LNCaP clone FGC (cell line): ENCODE data around the gene TMF1.
A peak's percentile ranks its signal among the peaks of the same experiment; 100 is the strongest.

Experiments used
- DNase-seq: peaks from one replicate; pipeline ENCODE4 v3.0.0-alpha.2; 2011; ENCODE audit warnings: low read depth
- H3K4me3 ChIP-seq: 2 replicates; pipeline ENCODE4 v1.5.1; 2011; ENCODE audit warnings: mild to moderate bottlenecking, low read depth, low read length, control low read depth
- TF ChIP-seq, protein P1 (sequence below): IDR thresholded peaks from 2 replicates; pipeline ENCODE4 v1.5.1; 2012; ENCODE audit warnings: mild to moderate bottlenecking; ENCODE audit not compliant: control insufficient read depth, insufficient read depth; ENCODE audit errors: extremely low read depth

TMF1 gene

DNA sequence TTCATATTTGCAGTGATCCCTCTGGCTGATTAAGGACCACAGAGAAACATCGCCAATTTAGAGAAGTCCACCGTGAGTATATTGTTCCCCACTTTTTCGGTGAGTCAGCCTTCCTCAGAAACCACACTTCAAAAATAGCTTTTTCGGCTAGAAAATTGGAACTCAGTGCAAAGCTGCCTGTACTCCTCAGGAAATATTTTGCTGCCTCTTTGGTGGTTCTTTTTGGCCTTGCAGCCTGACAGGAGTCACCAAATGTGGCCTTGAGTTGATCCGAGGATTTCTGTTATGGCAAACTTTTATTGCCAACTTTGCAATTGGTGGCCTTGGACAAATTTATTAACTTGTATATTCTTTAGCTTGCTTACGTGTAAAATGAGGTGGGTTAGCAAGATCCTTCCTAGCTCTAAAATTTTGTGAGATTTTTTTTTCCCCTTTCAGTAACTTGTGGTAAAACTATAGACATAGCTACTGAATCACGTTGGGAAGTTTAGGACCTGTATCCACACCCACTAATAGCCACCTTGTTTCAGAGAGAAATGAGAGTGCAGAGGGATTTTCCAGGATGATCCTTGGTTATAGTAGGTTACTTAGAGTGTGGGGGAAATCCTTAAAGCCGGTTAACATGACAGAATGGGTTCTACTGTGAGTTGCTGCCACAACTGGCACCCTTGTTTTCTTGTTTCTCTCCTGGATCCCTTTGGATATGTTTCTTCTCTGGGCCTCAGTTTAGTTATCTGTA is 42.5 kb upstream of the TMF1 start:
- no peak for DNase-seq
- no peak overlapping the region for H3K4me3 ChIP-seq
- TF ChIP-seq, protein P1, sequence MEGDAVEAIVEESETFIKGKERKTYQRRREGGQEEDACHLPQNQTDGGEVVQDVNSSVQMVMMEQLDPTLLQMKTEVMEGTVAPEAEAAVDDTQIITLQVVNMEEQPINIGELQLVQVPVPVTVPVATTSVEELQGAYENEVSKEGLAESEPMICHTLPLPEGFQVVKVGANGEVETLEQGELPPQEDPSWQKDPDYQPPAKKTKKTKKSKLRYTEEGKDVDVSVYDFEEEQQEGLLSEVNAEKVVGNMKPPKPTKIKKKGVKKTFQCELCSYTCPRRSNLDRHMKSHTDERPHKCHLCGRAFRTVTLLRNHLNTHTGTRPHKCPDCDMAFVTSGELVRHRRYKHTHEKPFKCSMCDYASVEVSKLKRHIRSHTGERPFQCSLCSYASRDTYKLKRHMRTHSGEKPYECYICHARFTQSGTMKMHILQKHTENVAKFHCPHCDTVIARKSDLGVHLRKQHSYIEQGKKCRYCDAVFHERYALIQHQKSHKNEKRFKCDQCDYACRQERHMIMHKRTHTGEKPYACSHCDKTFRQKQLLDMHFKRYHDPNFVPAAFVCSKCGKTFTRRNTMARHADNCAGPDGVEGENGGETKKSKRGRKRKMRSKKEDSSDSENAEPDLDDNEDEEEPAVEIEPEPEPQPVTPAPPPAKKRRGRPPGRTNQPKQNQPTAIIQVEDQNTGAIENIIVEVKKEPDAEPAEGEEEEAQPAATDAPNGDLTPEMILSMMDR: no peak

DNA sequence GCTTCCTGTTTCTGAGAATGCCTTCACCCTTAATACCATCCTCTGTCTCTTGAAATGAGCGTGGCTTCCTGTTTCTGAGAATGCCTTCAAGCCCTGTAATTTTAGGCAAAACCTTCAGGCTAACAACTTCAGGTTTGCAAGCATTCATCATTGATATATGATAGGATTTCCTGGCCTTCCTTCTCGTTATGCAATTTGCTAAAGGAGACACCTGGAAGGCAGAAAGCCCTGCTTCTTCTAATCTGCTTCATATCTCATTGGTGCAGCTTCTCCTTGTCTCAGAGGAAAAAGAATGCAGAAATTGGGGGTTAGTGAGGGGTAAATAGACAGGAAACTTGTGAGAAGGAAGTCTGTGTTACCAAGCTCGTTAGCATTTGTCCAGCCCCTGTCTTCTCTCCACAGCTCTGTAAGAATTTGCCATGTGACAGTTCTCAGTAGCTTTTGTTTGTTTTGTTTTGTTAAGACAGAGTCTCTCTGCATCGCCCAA is 39.9 kb upstream of the TMF1 start:
- peak; percentile 69 for DNase-seq
- TF ChIP-seq, protein P1: no peak
- H3K4me3 ChIP-seq: no peak overlapping the region

- TF ChIP-seq, protein P1: no peak
- DNase-seq: no peak
- H3K4me3 ChIP-seq: no peak overlapping the region
These were observed 39.4 kb upstream of the TMF1 start for GRCh38 chr3:69091389-69092029.

DNA sequence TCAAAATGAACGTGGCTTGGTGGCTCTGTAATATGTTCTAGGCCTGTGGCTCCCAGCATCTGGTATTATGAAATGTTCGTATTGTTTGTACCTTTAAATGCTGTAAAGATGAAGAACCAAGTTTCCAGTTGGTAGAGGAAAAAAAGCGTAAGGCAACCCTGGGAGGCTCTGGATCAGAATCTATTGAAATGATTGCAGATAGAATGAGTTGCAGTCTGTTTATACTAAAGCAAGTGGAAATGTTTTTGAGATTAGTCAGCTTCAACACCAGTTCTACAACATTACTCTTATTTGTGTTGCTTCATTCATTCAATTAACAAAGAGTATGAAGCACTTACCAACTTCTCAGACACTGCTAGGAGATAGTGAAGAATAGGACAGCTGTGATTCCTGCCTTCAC is 37.9 kb upstream of the TMF1 start:
- TF ChIP-seq, protein P1: no peak
- DNase-seq: no peak

GRCh38 chr3:69088063-69088462 is 35.9 kb upstream of the TMF1 start:
- DNase-seq: no peak
- TF ChIP-seq, protein P1: no peak
- H3K4me3 ChIP-seq: no peak overlapping the region

More for the DNA sequence above, 37.9 kb upstream of the TMF1 start:
- H3K4me3 ChIP-seq: no peak overlapping the region

- DNase-seq: no peak
- TF ChIP-seq, protein P1: no peak
- peak overlapping the region; percentile 92 for H3K4me3 ChIP-seq
These were observed 35.1 kb upstream of the TMF1 start for GRCh38 chr3:69087030-69087791.
